Fibroblast of lung (primary cell): ENCODE data around the gene HS3ST3A1.

Source experiments
- CTCF ChIP-seq, 2 donors: IDR thresholded peaks in 1 of 2; conservative IDR thresholded peaks in 1 of 2; 1 replicate in 1 of 2; 2 replicates in 1 of 2; pipeline ENCODE4 v1.5.1; 2011 to 2012; ENCODE audit warnings: low read length in 2 of 2, control low read depth in 1 of 2, inconsistent platforms in 1 of 2, low read depth in 1 of 2, mild to moderate bottlenecking in 1 of 2
- EZH2 ChIP-seq: IDR thresholded peaks from 2 replicates; pipeline ENCODE4 v1.5.1; 2012; ENCODE audit warnings: low read length, control low read depth, mild to moderate bottlenecking; ENCODE audit errors: missing control alignments

GRCh38 chr17:13594310-13594709, 7.4 kb downstream of the HS3ST3A1 start:
- TF ChIP-seq CTCF (conservative IDR thresholded peaks at IDR 0.05 in 1 of 2, IDR thresholded peaks at IDR 0.05 in 1 of 2; ENCODE audit: low read depth in 1 of 2, low read length in 2 of 2) (no peak), EZH2 (no peak)
